Subcutaneous abdominal adipose tissue (tissue), 5 donors: ENCODE measurements around the gene JPH2.

ENCODE experiments used
- H3K27ac ChIP-seq: one replicate; pipeline ENCODE4 v1.7.0; 2013; ENCODE audit warnings: low read depth, mild to moderate bottlenecking, inconsistent platforms, low read length, moderate library complexity
- H3K27me3 ChIP-seq, 5 donors: one replicate each; pipeline ENCODE4 v1.7.0; 2013; ENCODE audit warnings: low read length in 5 of 5, inconsistent platforms in 1 of 5; ENCODE audit not compliant: control insufficient read depth in 5 of 5, insufficient read depth in 4 of 5
- H3K36me3 ChIP-seq, 5 donors: one replicate each; pipeline ENCODE4 v1.7.0; 2013; ENCODE audit warnings: low read length in 5 of 5; ENCODE audit not compliant: control insufficient read depth in 5 of 5, insufficient read depth in 5 of 5
- H3K4me1 ChIP-seq, 5 donors: one replicate each; pipeline ENCODE4 v1.7.0; 2013; ENCODE audit warnings: low read length in 5 of 5, mild to moderate bottlenecking in 3 of 5, moderate library complexity in 1 of 5; ENCODE audit not compliant: control insufficient read depth in 5 of 5, insufficient read depth in 5 of 5
- H3K4me3 ChIP-seq, 5 donors: one replicate each; pipeline ENCODE4 v1.7.0; 2013; ENCODE audit warnings: low read length in 5 of 5, low read depth in 1 of 5
- H3K9ac ChIP-seq, 5 donors: one replicate each; pipeline ENCODE4 v1.7.0; 2013; ENCODE audit warnings: low read length in 5 of 5, mild to moderate bottlenecking in 4 of 5, moderate library complexity in 3 of 5
- H3K9me3 ChIP-seq, 5 donors: one replicate each; pipeline ENCODE4 v1.7.0; 2013; ENCODE audit warnings: low read length in 5 of 5; ENCODE audit not compliant: control insufficient read depth in 5 of 5
- donor health status: healthy.
- donor health status: healthy.
- donor health status: healthy.
- donor health status: healthy.
- donor health status: healthy.

The JPH2 gene

GRCh38 chr20:44084891-44085290 lies 102.1 kb downstream of the JPH2 start:
- Histone ChIP-seq H3K36me3 (no peaks in the 10 kb centered on the region), H3K9ac (no peak overlapping the region), H3K4me1 (peaks cover 2 to 10% (median 8%) of the 10 kb centered on the region in 5 donors), H3K27me3 (no peaks in the 10 kb centered on the region), H3K27ac (no peak overlapping the region), H3K4me3 (no peak overlapping the region), H3K9me3 (no peaks in the 10 kb centered on the region)

- no peaks in the 10 kb centered on the region for H3K9me3 ChIP-seq
- H3K4me3 ChIP-seq: no peak overlapping the region
Measured at GRCh38 chr20:44084439-44084838, 102.5 kb downstream of the JPH2 start.

GRCh38 chr20:44083220-44083933 lies 103.6 kb downstream of the JPH2 start:
- Histone ChIP-seq H3K9ac (no peak overlapping the region), H3K4me3 (no peak overlapping the region), H3K4me1 (peaks cover 2 to 9% (median 8%) of the 10 kb centered on the region in 5 donors), H3K27ac (no peak overlapping the region), H3K27me3 (no peaks in the 10 kb centered on the region), H3K9me3 (no peaks in the 10 kb centered on the region), H3K36me3 (no peaks in the 10 kb centered on the region)

More at GRCh38 chr20:44084439-44084838, 102.5 kb downstream of the JPH2 start:
- Histone ChIP-seq H3K36me3 (no peaks in the 10 kb centered on the region), H3K27ac (no peak overlapping the region), H3K27me3 (no peaks in the 10 kb centered on the region), H3K9ac (no peak overlapping the region), H3K4me1 (peaks cover 2 to 9% (median 8%) of the 10 kb centered on the region in 5 donors)

- Histone ChIP-seq H3K27ac (no peak overlapping the region), H3K4me1 (peaks cover 0 to 1% (median 0%) of the 10 kb centered on the region in 5 donors), H3K36me3 (no peaks in the 10 kb centered on the region), H3K9ac (no peak overlapping the region), H3K4me3 (no peak overlapping the region), H3K9me3 (no peaks in the 10 kb centered on the region), H3K27me3 (no peaks in the 10 kb centered on the region)
Measured at GRCh38 chr20:44081888-44082287, 105.1 kb downstream of the JPH2 start.

GRCh38 chr20:44081476-44081875 lies 105.5 kb downstream of the JPH2 start:
- Histone ChIP-seq H3K9ac (no peak overlapping the region), H3K9me3 (no peaks in the 10 kb centered on the region), H3K27ac (no peak overlapping the region), H3K36me3 (no peaks in the 10 kb centered on the region), H3K27me3 (no peaks in the 10 kb centered on the region), H3K4me3 (no peak overlapping the region), H3K4me1 (no peaks in the 10 kb centered on the region)

- no peak overlapping the region for H3K9ac ChIP-seq
- no peak overlapping the region for H3K27ac ChIP-seq
- no peaks in the 10 kb centered on the region for H3K36me3 ChIP-seq
- no peaks in the 10 kb centered on the region for H3K27me3 ChIP-seq
- H3K4me3 ChIP-seq: no peak overlapping the region
- H3K4me1 ChIP-seq: no peaks in the 10 kb centered on the region
- H3K9me3 ChIP-seq: no peaks in the 10 kb centered on the region
Measured at GRCh38 chr20:44080646-44081267, 106.2 kb downstream of the JPH2 start.

- H3K27me3 ChIP-seq: no peaks in the 10 kb centered on the region
- H3K4me3 ChIP-seq: no peak overlapping the region
- no peaks in the 10 kb centered on the region for H3K4me1 ChIP-seq
- H3K9ac ChIP-seq: no peak overlapping the region
- H3K36me3 ChIP-seq: no peaks in the 10 kb centered on the region
- no peaks in the 10 kb centered on the region for H3K9me3 ChIP-seq
- no peak overlapping the region for H3K27ac ChIP-seq
Measured at GRCh38 chr20:44080064-44080463, 106.9 kb downstream of the JPH2 start.

- H3K36me3 ChIP-seq: no peaks in the 10 kb centered on the region
- no peak overlapping the region for H3K4me3 ChIP-seq
- H3K9ac ChIP-seq: no peak overlapping the region
- H3K27me3 ChIP-seq: no peaks in the 10 kb centered on the region
- H3K9me3 ChIP-seq: no peaks in the 10 kb centered on the region
- no peak overlapping the region for H3K27ac ChIP-seq
- no peaks in the 10 kb centered on the region for H3K4me1 ChIP-seq
Measured at GRCh38 chr20:44079291-44079690, 107.7 kb downstream of the JPH2 start.

- Histone ChIP-seq H3K4me3 (no peak overlapping the region), H3K4me1 (no peaks in the 10 kb centered on the region), H3K9me3 (no peaks in the 10 kb centered on the region), H3K27me3 (peaks cover 0 to 13% (median 6%) of the 10 kb centered on the region in 5 donors), H3K27ac (no peak overlapping the region), H3K9ac (no peak overlapping the region), H3K36me3 (no peaks in the 10 kb centered on the region)
Measured at GRCh38 chr20:44075950-44076232, 111.1 kb downstream of the JPH2 start.

- Histone ChIP-seq H3K9me3 (no peaks in the 10 kb centered on the region), H3K4me1 (no peaks in the 10 kb centered on the region), H3K27ac (no peak overlapping the region), H3K9ac (no peak overlapping the region), H3K4me3 (no peak overlapping the region), H3K36me3 (no peaks in the 10 kb centered on the region), H3K27me3 (peaks cover 2 to 18% (median 6%) of the 10 kb centered on the region in 5 donors)
Measured at GRCh38 chr20:44075191-44075949, 111.6 kb downstream of the JPH2 start.
